ENCODE results near the gene SYNE4. TPM values are rescaled to one million over a fixed set of nuclear protein-coding genes. Genes with fewer than 3 reads are reported as not detected.

Gene SYNE4
- 0.80 TPM for polyA plus RNA-seq (2012; ENCODE audit: low read depth, missing spikeins)

- DNase-seq (ENCODE audit: insufficient read length, low spot score): no peak
- TF ChIP-seq POLR2AphosphoS5 (IDR thresholded peaks at IDR 0.05; ENCODE audit: low read depth, low read length) (no peak), TAF1 (IDR thresholded peaks at IDR 0.05; ENCODE audit: low read depth, low read length) (no peak), POLR2A (IDR thresholded peaks at IDR 0.05; ENCODE audit: low read depth, low read length) (no peak), POU2F2 (IDR thresholded peaks at IDR 0.05; ENCODE audit: low read depth, low read length) (no peak), PAX5 (IDR thresholded peaks at IDR 0.05; ENCODE audit: insufficient read depth, low read length, severe bottlenecking) (no peak), SPI1 (IDR thresholded peaks at IDR 0.05; ENCODE audit: low read depth, low read length) (no peak)
- no peak for FAIRE-seq
Measured at GRCh38 chr19:36008336-36008978, at the start of gene SYNE4. TSS of gene SYNE4 (minus strand) at chr19:36008813. CDS start at chr19:36008681, 132 bp downstream.

- DNase-seq (ENCODE audit: insufficient read length, low spot score) (peak; percentile 97), FAIRE-seq (no peak)
- TF ChIP-seq PAX5 (IDR thresholded peaks at IDR 0.05; ENCODE audit: insufficient read depth, low read length, severe bottlenecking): no peak
- 0 out of 2 replicates have a peak, but pooled peaks have one; percentile 1 for TF ChIP-seq POLR2A (IDR thresholded peaks at IDR 0.05; ENCODE audit: low read depth, low read length)
- TF ChIP-seq POLR2AphosphoS5 (IDR thresholded peaks at IDR 0.05; ENCODE audit: low read depth, low read length): no peak; the same call in 1 of the 2 replicates
- peak; percentile 1; the same call in 1 of the 2 replicates for TF ChIP-seq POU2F2 (IDR thresholded peaks at IDR 0.05; ENCODE audit: low read depth, low read length)
- TF ChIP-seq SPI1 (IDR thresholded peaks at IDR 0.05; ENCODE audit: low read depth, low read length): no peak
- no peak; the same call in 1 of the 2 replicates for TF ChIP-seq TAF1 (IDR thresholded peaks at IDR 0.05; ENCODE audit: low read depth, low read length)
Measured at GRCh38 chr19:36054733-36055686, 46.4 kb upstream of the SYNE4 start, which contains the start of gene WDR62. TSS of gene WDR62 (plus strand) at chr19:36054897. CDS start at chr19:36054972, 75 bp downstream.

- TF ChIP-seq POU2F2 (IDR thresholded peaks at IDR 0.05; ENCODE audit: low read depth, low read length) (peak; percentile 9), POLR2AphosphoS5 (IDR thresholded peaks at IDR 0.05; ENCODE audit: low read depth, low read length) (peak; percentile 76), SPI1 (IDR thresholded peaks at IDR 0.05; ENCODE audit: low read depth, low read length) (no peak), PAX5 (IDR thresholded peaks at IDR 0.05; ENCODE audit: insufficient read depth, low read length, severe bottlenecking) (no peak), POLR2A (IDR thresholded peaks at IDR 0.05; ENCODE audit: low read depth, low read length) (peak; percentile 64), TAF1 (IDR thresholded peaks at IDR 0.05; ENCODE audit: low read depth, low read length) (0 out of 2 replicates have a peak, but pooled peaks have one; percentile 55)
- FAIRE-seq: peak; percentile 99
- peak; percentile 97 for DNase-seq (ENCODE audit: insufficient read length, low spot score)
Measured at GRCh38 chr19:36054119-36054732, 45.6 kb upstream of the SYNE4 start, which contains the start of gene THAP8. TSS of gene THAP8 (minus strand) at chr19:36054285. CDS start at chr19:36054217, 68 bp downstream.

GRCh38 chr19:36051637-36052036, 43.0 kb upstream of the SYNE4 start:
- FAIRE-seq (peak; percentile 43), DNase-seq (ENCODE audit: insufficient read length, low spot score) (no peak)
- TF ChIP-seq POLR2AphosphoS5 (IDR thresholded peaks at IDR 0.05; ENCODE audit: low read depth, low read length): no peak
- no peak for TF ChIP-seq POLR2A (IDR thresholded peaks at IDR 0.05; ENCODE audit: low read depth, low read length)
- TF ChIP-seq PAX5 (IDR thresholded peaks at IDR 0.05; ENCODE audit: insufficient read depth, low read length, severe bottlenecking): no peak
- TF ChIP-seq POU2F2 (IDR thresholded peaks at IDR 0.05; ENCODE audit: low read depth, low read length): no peak
- TF ChIP-seq TAF1 (IDR thresholded peaks at IDR 0.05; ENCODE audit: low read depth, low read length): no peak
- no peak for TF ChIP-seq SPI1 (IDR thresholded peaks at IDR 0.05; ENCODE audit: low read depth, low read length)

- TF ChIP-seq POU2F2 (IDR thresholded peaks at IDR 0.05; ENCODE audit: low read depth, low read length) (no peak), TAF1 (IDR thresholded peaks at IDR 0.05; ENCODE audit: low read depth, low read length) (no peak), PAX5 (IDR thresholded peaks at IDR 0.05; ENCODE audit: insufficient read depth, low read length, severe bottlenecking) (no peak), POLR2AphosphoS5 (IDR thresholded peaks at IDR 0.05; ENCODE audit: low read depth, low read length) (no peak), SPI1 (IDR thresholded peaks at IDR 0.05; ENCODE audit: low read depth, low read length) (no peak), POLR2A (IDR thresholded peaks at IDR 0.05; ENCODE audit: low read depth, low read length) (no peak)
- FAIRE-seq (no peak), DNase-seq (ENCODE audit: insufficient read length, low spot score) (no peak)
Measured at GRCh38 chr19:36051236-36051635, 42.6 kb upstream of the SYNE4 start.

GRCh38 chr19:36049080-36049698, 40.6 kb upstream of the SYNE4 start:
- FAIRE-seq (no peak), DNase-seq (ENCODE audit: insufficient read length, low spot score) (no peak)
- TF ChIP-seq PAX5 (IDR thresholded peaks at IDR 0.05; ENCODE audit: insufficient read depth, low read length, severe bottlenecking) (no peak), TAF1 (IDR thresholded peaks at IDR 0.05; ENCODE audit: low read depth, low read length) (no peak), POU2F2 (IDR thresholded peaks at IDR 0.05; ENCODE audit: low read depth, low read length) (no peak), POLR2A (IDR thresholded peaks at IDR 0.05; ENCODE audit: low read depth, low read length) (no peak), POLR2AphosphoS5 (IDR thresholded peaks at IDR 0.05; ENCODE audit: low read depth, low read length) (no peak)

GRCh38 chr19:36047835-36048234, 39.2 kb upstream of the SYNE4 start:
- DNase-seq (ENCODE audit: insufficient read length, low spot score) (no peak), FAIRE-seq (no peak)
- TF ChIP-seq POU2F2 (IDR thresholded peaks at IDR 0.05; ENCODE audit: low read depth, low read length) (no peak), POLR2A (IDR thresholded peaks at IDR 0.05; ENCODE audit: low read depth, low read length) (no peak), PAX5 (IDR thresholded peaks at IDR 0.05; ENCODE audit: insufficient read depth, low read length, severe bottlenecking) (no peak), SPI1 (IDR thresholded peaks at IDR 0.05; ENCODE audit: low read depth, low read length) (no peak), TAF1 (IDR thresholded peaks at IDR 0.05; ENCODE audit: low read depth, low read length) (no peak), POLR2AphosphoS5 (IDR thresholded peaks at IDR 0.05; ENCODE audit: low read depth, low read length) (no peak)

- FAIRE-seq (no peak), DNase-seq (ENCODE audit: insufficient read length, low spot score) (no peak)
- TF ChIP-seq POU2F2 (IDR thresholded peaks at IDR 0.05; ENCODE audit: low read depth, low read length): no peak
- no peak for TF ChIP-seq POLR2A (IDR thresholded peaks at IDR 0.05; ENCODE audit: low read depth, low read length)
- no peak for TF ChIP-seq PAX5 (IDR thresholded peaks at IDR 0.05; ENCODE audit: insufficient read depth, low read length, severe bottlenecking)
- TF ChIP-seq SPI1 (IDR thresholded peaks at IDR 0.05; ENCODE audit: low read depth, low read length): no peak
- no peak for TF ChIP-seq POLR2AphosphoS5 (IDR thresholded peaks at IDR 0.05; ENCODE audit: low read depth, low read length)
- no peak for TF ChIP-seq TAF1 (IDR thresholded peaks at IDR 0.05; ENCODE audit: low read depth, low read length)
Measured at GRCh38 chr19:36046443-36047050, 37.9 kb upstream of the SYNE4 start.

Measured in GM12891 (cell line).